Lower leg skin (tissue), 3 donors: ENCODE results near the gene CHMP1A.

Source experiments
- CTCF ChIP-seq, 3 donors: fragments of 450-650 bp; IDR thresholded peaks; one replicate each; pipeline ENCODE4 v1.5.1; 2016; ENCODE audit warnings: antibody characterized with exemption in 3 of 3, mild to moderate bottlenecking in 3 of 3, moderate library complexity in 2 of 3
- POLR2A ChIP-seq, 2 donors: fragments of 450-650 bp; IDR thresholded peaks; one replicate each; pipeline ENCODE4 v1.6.1; 2016 to 2017; ENCODE audit warnings: antibody characterized with exemption in 2 of 2, mild to moderate bottlenecking in 1 of 2, moderate library complexity in 1 of 2

GRCh38 chr16:89687092-89687940 lies 29.8 kb upstream of the CHMP1A start:
- TF ChIP-seq CTCF (IDR thresholded peaks at IDR 0.05) (no peak), POLR2A (IDR thresholded peaks at IDR 0.05) (no peak)
